HG02623 (cell line): ENCODE data around the gene SEC22C.

Experiments used
- ATAC-seq: cut with Tn5 transposase; IDR thresholded peaks from one replicate; pipeline ENCODE4 v1.9.1; 2021; ENCODE audit warnings: moderate library complexity; ENCODE audit not compliant: unreplicated experiment

Gene SEC22C

GRCh38 chr3:42500909-42501308, 80.9 kb downstream of the SEC22C start:
- ATAC-seq, result no peak

DNA sequence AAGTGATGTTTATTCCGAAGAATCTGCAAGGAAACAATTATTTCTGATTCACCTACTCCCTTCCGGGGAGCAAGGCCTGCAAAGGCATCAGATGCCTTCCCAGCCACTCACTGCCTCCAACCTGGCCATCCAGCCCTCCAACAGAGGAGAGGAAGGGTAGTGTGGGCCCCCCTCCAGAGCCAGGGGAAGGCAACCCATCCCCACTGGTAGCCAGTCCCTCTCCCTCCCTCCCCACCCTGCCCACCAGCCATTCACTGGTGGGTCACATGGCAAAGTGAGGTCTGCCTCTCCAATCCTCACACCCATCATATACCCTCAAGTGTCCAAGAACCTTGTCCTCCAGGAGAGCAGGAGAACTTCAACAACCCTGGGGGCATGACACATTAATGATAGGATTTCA, 81.7 kb downstream of the SEC22C start:
- ATAC-seq, result no peak

DNA sequence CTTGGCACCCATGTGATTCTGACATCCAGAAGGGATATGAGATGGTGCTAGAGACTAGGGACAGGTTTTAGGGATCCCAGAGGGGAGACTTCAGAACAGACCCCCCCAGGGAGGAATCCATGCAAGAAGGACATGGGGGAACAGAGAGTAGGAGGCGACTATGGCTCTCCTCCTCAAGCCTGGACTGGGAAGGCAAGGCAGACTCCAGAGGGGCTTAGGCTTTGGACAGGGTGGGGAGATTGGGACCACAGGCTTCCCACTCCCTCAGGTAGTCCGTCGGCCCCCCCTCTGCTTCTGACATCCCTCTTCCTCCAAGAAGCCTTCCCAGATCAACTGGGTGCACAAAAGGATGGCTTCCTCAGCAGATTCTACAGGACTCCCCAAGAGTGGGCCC, 82.3 kb downstream of the SEC22C start:
- ATAC-seq, result no peak

DNA sequence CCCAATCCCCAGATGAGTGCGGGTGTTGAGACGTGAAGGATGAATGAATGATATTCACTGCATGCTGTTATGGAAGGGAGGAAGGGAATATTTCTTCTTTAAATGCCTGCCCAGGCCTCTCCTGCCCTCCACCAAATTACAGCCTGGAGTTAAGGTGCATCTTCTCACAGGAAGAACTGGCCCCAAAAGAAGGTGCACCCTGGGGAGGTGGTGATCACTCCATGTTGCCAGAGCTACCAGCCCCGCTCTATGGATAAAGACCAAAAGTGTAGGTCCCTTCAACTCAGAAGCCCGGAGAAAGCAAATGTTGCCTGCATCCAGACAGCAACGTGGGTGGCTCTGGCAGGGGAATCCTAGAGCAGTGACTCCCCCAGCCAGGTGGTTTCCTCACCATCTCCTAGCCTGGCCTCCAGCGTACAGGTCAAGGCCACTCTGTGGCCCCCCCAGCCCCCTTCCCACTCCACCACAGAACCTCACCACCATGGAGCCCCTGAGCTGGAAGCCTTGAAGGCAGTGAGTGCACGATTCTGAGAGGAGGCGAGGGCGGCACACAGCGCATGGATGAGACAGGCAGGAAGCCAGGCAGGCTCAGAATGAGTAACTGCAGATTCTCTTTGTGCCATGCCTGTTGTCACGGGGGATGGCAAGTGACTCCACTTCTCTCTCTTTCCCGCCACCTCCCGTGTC, 82.8 kb downstream of the SEC22C start:
- no peak for ATAC-seq

DNA sequence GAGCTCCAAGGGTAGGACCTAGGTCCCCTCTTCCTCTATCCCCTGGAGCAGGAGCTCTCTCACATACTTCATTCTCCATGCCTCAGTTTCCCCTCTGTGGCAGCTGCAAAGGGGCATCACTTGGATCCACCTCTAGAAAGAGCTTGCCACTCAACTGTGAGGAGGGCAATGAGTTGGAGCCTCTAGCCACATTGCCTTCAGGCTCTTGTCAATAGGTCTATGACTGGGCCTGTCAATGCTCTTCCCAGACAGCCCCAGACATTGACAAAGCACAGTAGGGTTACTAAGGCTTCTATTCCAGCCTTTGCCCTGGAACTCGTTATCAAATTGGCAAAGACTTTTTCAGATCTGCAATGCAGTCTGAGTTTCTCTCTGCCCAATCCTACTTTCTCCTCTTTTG, 83.7 kb downstream of the SEC22C start:
- ATAC-seq, result no peak
